NOMO-1 treated with dmso at 0.1 percent for 144 hours (cell line): Measurements from ENCODE around the gene NDUFC1.
A peak's percentile ranks its signal among the peaks of the same experiment; 100 is the strongest.
"Not testable (repeated sequence)": the region's sequence is repeated elsewhere in the genome, so short reads cannot be mapped to it uniquely, and the experiment has no call there.

Source experiments
- DNase-seq: peaks from one replicate; lab custom pipeline; 2025; ENCODE audit not compliant: unreplicated experiment; lab: John Stamatoyannopoulos, UW

Gene NDUFC1

GRCh38 chr4:139301821-139302611, at the start of gene NDUFC1:
Gene NDUFC1, minus strand, starts transcription at chr4:139302477. Its CDS starts 6,679 bp downstream, at chr4:139295798.
- peak; percentile 66 for DNase-seq

- DNase-seq, result peak; percentile 18
Measured at GRCh38 chr4:139337612-139338011, 35.3 kb upstream of the NDUFC1 start.

- no peak for DNase-seq
Measured at GRCh38 chr4:139333046-139333445, 30.8 kb upstream of the NDUFC1 start.

GRCh38 chr4:139331185-139331584, 28.9 kb upstream of the NDUFC1 start:
- DNase-seq, result no peak

- DNase-seq, result no peak
Measured at GRCh38 chr4:139330283-139330682, 28.0 kb upstream of the NDUFC1 start.

- no peak for DNase-seq
Measured at GRCh38 chr4:139329665-139330200, 27.5 kb upstream of the NDUFC1 start.

GRCh38 chr4:139324620-139325019, 22.3 kb upstream of the NDUFC1 start:
- no peak for DNase-seq

GRCh38 chr4:139322541-139322940, 20.3 kb upstream of the NDUFC1 start:
- DNase-seq, result not testable (repeated sequence)

- not testable (repeated sequence) for DNase-seq
Measured at GRCh38 chr4:139322070-139322469, 19.8 kb upstream of the NDUFC1 start.

GRCh38 chr4:139319571-139319970, 17.3 kb upstream of the NDUFC1 start:
- no peak for DNase-seq

- DNase-seq, result no peak
Measured at GRCh38 chr4:139317635-139318034, 15.4 kb upstream of the NDUFC1 start.

- DNase-seq, result no peak
Measured at GRCh38 chr4:139316733-139317132, 14.5 kb upstream of the NDUFC1 start.

GRCh38 chr4:139315221-139315675, 13.0 kb upstream of the NDUFC1 start:
- DNase-seq, result no peak

GRCh38 chr4:139314047-139314800, 11.9 kb upstream of the NDUFC1 start:
- no peak for DNase-seq

GRCh38 chr4:139313414-139313813, 11.1 kb upstream of the NDUFC1 start:
- not testable (repeated sequence) for DNase-seq

- peak; percentile 20 for DNase-seq
Measured at GRCh38 chr4:139312552-139313332, 10.5 kb upstream of the NDUFC1 start.

GRCh38 chr4:139311909-139312308, 9.6 kb upstream of the NDUFC1 start:
- no peak for DNase-seq

GRCh38 chr4:139304920-139305319, 2.6 kb upstream of the NDUFC1 start:
- DNase-seq, result no peak

- DNase-seq, result peak; percentile 95
Measured at GRCh38 chr4:139301113-139301820, 1.0 kb downstream of the NDUFC1 start, which contains the start of gene NAA15. Gene NAA15, plus strand, starts transcription at chr4:139301505. Its CDS starts 273 bp downstream, at chr4:139301778.

GRCh38 chr4:139300431-139301112, 1.7 kb downstream of the NDUFC1 start:
- no peak for DNase-seq
